Medulla oblongata (tissue), 1 donor: ENCODE data around the gene YIPF4.
"Not testable (repeated sequence)": the region's sequence is repeated elsewhere in the genome, so short reads cannot be mapped to it uniquely, and the experiment has no call there.

Source experiments
- DNase-seq: peaks from one replicate; pipeline ENCODE4 v3.0.0-alpha.2; 2015; ENCODE audit errors: extremely low spot score

Gene YIPF4

DNA sequence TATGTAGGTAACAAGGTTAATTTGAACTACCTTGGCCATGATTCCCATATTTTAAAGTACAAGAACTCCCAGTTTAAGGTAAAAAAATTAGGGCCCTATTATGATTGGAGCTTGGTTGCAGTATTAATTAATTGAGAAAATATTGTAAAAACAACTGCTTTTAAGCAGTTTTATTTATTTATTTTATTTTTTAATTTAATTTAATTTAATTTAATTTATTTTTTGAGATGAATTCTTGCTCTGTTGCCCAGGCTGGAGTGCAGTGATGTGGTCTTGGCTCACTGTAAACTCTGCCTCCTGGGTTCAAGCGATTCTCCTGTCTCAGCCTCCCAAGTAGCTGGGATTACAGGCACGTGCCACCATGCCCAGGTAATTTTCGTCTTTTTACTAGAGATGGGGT is 88.0 kb downstream of the YIPF4 start:
- DNase-seq, result not testable (repeated sequence)
